HEK293 (cell line): ENCODE data around the gene EPHA6.
"Not testable (repeated sequence)": the region's sequence is repeated elsewhere in the genome, so short reads cannot be mapped to it uniquely, and the experiment has no call there.

Source experiments
- CTCF ChIP-seq: fragments of 450-650 bp; formaldehyde crosslinking; IDR thresholded peaks from 2 replicates; pipeline ENCODE4 v1.5.1; 2016; ENCODE audit warnings: missing biosample characterization, missing genetic modification characterization
- ELK4 ChIP-seq: IDR thresholded peaks from 2 replicates; pipeline ENCODE4 v1.6.1; 2011; ENCODE audit warnings: mild to moderate bottlenecking, low read depth, low read length, borderline replicate concordance
- ZBTB7A ChIP-seq: fragments of 450-650 bp; formaldehyde crosslinking; IDR thresholded peaks from 2 replicates; pipeline ENCODE4 v1.5.1; 2016; ENCODE audit warnings: low read depth, missing biosample characterization, missing genetic modification characterization
- ZNF544 ChIP-seq: fragments of 450-650 bp; formaldehyde crosslinking; IDR thresholded peaks from 2 replicates; pipeline ENCODE4 v1.5.0; 2017; ENCODE audit warnings: missing biosample characterization, missing genetic modification characterization
- ZNF704 ChIP-seq: fragments of 450-650 bp; formaldehyde crosslinking; IDR thresholded peaks from 2 replicates; pipeline ENCODE4 v1.5.1; 2016; ENCODE audit warnings: missing biosample characterization, missing genetic modification characterization
- ZNF843 ChIP-seq: fragments of 450-650 bp; formaldehyde crosslinking; IDR thresholded peaks from 2 replicates; pipeline ENCODE4 v1.5.1; 2016; ENCODE audit warnings: missing biosample characterization, missing genetic modification characterization

GRCh38 chr3:97480696-97481289 lies 666.4 kb downstream of the EPHA6 start:
- TF ChIP-seq ZNF544 (tag by site-specific recombination); CTCF; ELK4; ZNF704 (tag by site-specific recombination); ZBTB7A; ZNF843 (tag by site-specific recombination): not testable (repeated sequence)
